Neuronal stem cell (in vitro differentiated cells): Measurements from ENCODE around the gene RAB11FIP4.

Source experiments
- DNase-seq: peaks from one replicate; pipeline ENCODE4 v3.0.0-alpha.2; 2013; ENCODE audit warnings: low spot score
- H2AFZ ChIP-seq: one replicate; pipeline ENCODE4 v1.6.1; 2013; ENCODE audit warnings: mild to moderate bottlenecking, low read length, inconsistent platforms
- H2AK5ac ChIP-seq: 2 replicates; pipeline ENCODE4 v1.6.1; 2013; ENCODE audit warnings: low read depth, mild to moderate bottlenecking, inconsistent platforms, low read length, moderate library complexity, mixed read lengths
- H2BK120ac ChIP-seq: 2 replicates; pipeline ENCODE4 v1.6.1; 2013; ENCODE audit warnings: low read depth, mild to moderate bottlenecking, inconsistent platforms, low read length, moderate library complexity, mixed read lengths
- H2BK12ac ChIP-seq: one replicate; pipeline ENCODE4 v1.6.1; 2013; ENCODE audit warnings: low read length, inconsistent platforms
- H2BK15ac ChIP-seq: 2 replicates; pipeline ENCODE4 v1.6.1; 2013; ENCODE audit warnings: mild to moderate bottlenecking, low read length, inconsistent platforms, mixed read lengths
- H2BK5ac ChIP-seq: one replicate; pipeline ENCODE4 v1.6.1; 2013; ENCODE audit warnings: inconsistent platforms, mild to moderate bottlenecking, low read length, moderate library complexity
- H3K14ac ChIP-seq: one replicate; pipeline ENCODE4 v1.6.1; 2013; ENCODE audit warnings: low read length, inconsistent platforms
- H3K18ac ChIP-seq: 2 replicates; pipeline ENCODE4 v1.6.1; 2013; ENCODE audit warnings: low read length, inconsistent platforms
- H3K23ac ChIP-seq: 2 replicates; pipeline ENCODE4 v1.6.1; 2013; ENCODE audit warnings: low read depth, mild to moderate bottlenecking, mixed read lengths, low read length, inconsistent platforms; ENCODE audit not compliant: poor library complexity
- H3K27ac ChIP-seq: replicated peaks from 3 replicates; pipeline ENCODE4 v1.5.1; 2013; ENCODE audit warnings: low read length, inconsistent platforms
- H3K27me3 ChIP-seq, 3 experiments: 2 replicates each; pipeline ENCODE4 v1.6.1; 2013; ENCODE audit warnings: low read length in 3 of 3, mild to moderate bottlenecking in 2 of 3, inconsistent platforms in 1 of 3, low read depth in 1 of 3, mixed read lengths in 1 of 3, moderate library complexity in 1 of 3; ENCODE audit not compliant: control insufficient read depth in 3 of 3, insufficient read depth in 3 of 3
- H3K36me3 ChIP-seq, 2 donors: replicated peaks in 1 of 2; 2 replicates each; pipeline ENCODE4 v1.6.1; 2013; ENCODE audit warnings: low read length in 2 of 2; ENCODE audit not compliant: control insufficient read depth in 2 of 2, insufficient read depth in 2 of 2
- H3K4ac ChIP-seq: 2 replicates; pipeline ENCODE4 v1.6.1; 2013; ENCODE audit warnings: inconsistent platforms, mild to moderate bottlenecking, low read length, moderate library complexity
- H3K4me1 ChIP-seq, 2 donors: 1 replicate in 1 of 2; 2 replicates in 1 of 2; pipeline ENCODE4 v1.6.1; 2013; ENCODE audit warnings: low read length in 2 of 2, low read depth in 1 of 2; ENCODE audit not compliant: control insufficient read depth in 2 of 2, insufficient read depth in 1 of 2
- H3K4me2 ChIP-seq: one replicate; pipeline ENCODE4 v1.6.1; 2013; ENCODE audit warnings: mild to moderate bottlenecking, low read length, inconsistent platforms; ENCODE audit not compliant: insufficient read depth, poor library complexity, severe bottlenecking
- H3K4me3 ChIP-seq, 2 donors: 2 replicates each; pipeline ENCODE4 v1.5.1; 2013; ENCODE audit warnings: low read length in 2 of 2, mild to moderate bottlenecking in 2 of 2, inconsistent platforms in 1 of 2, moderate library complexity in 1 of 2
- H3K79me1 ChIP-seq: one replicate; pipeline ENCODE4 v1.6.1; 2013; ENCODE audit warnings: low read depth, mild to moderate bottlenecking, inconsistent platforms, low read length, moderate library complexity
- H3K9ac ChIP-seq: one replicate; pipeline ENCODE4 v1.6.1; 2013; ENCODE audit warnings: mild to moderate bottlenecking, low read depth, low read length, inconsistent platforms; ENCODE audit not compliant: poor library complexity
- H3K9me3 ChIP-seq, 2 donors: replicated peaks in 1 of 2; 2 replicates each; pipeline versions ENCODE3 to v1.6.1; 2013; ENCODE audit warnings: low read length in 2 of 2, mild to moderate bottlenecking in 2 of 2, inconsistent platforms in 1 of 2, low read depth in 1 of 2, mixed read lengths in 1 of 2, moderate library complexity in 1 of 2; ENCODE audit not compliant: control insufficient read depth in 2 of 2, insufficient read depth in 1 of 2
- H4K8ac ChIP-seq: one replicate; pipeline ENCODE4 v1.6.1; 2013; ENCODE audit warnings: low read depth, mild to moderate bottlenecking, inconsistent platforms, low read length, moderate library complexity
- H4K91ac ChIP-seq: one replicate; pipeline ENCODE4 v1.6.1; 2013; ENCODE audit warnings: low read length, low read depth, mild to moderate bottlenecking, inconsistent platforms; ENCODE audit not compliant: poor library complexity
- WGBS, 2 donors: extraction: QIAGEN DNeasy Blood & Tissue Kit; methylation state at CpG; one replicate each; pipeline ENCODE4 v1.1.7; 2013; ENCODE audit warnings: missing lambda C conversion rate in 2 of 2, mixed read lengths in 1 of 2; ENCODE audit not compliant: insufficient read length in 2 of 2, insufficient replicate concordance in 1 of 2; ENCODE audit errors: extremely low coverage in 2 of 2; 5-methylcytosine and 5-hydroxymethylcytosine counted together

Gene RAB11FIP4

DNA sequence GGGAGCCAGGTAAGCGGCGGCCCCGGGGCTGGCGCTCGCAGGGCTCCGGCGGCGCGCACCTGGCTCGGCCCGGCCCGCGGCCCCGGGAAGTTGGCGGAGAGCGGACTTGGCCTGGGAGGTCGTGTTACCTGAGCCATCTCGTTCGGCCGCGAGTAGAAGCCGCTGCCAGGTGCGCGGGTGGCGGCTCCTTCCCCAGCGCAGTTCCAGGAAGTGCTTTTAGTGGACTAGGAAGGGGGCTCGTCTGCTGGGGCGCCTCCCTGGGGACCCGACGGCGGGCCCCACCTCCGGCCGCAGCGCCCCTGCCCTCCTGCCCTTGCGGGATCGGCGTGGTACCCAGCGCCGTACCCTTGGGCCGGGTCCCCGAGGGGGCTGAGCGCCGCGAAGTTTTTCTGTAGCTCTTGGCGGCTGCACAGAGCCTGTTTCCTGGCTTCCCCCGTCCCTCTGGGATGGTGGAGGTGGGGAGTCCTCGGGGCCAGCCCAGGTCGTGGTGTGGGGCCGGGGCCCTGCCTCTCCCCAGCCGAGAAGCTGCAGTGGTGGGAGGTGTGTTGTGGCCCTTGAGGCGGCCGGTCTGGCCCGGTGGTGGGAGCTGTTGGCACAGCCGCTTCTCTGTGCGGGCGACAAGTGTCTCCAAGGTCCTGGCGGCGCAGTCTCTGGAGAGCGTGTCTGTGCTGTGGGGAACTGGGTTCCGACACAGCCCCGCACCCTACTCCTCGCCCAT lies 96.9 kb downstream of the RAB11FIP4 start:
- Histone ChIP-seq H3K79me1 (no peaks in the 10 kb centered on the region), H3K4me2 (peak overlapping the region; percentile 99), H3K27me3 (peaks cover 4 to 85% (median 19%) of the 10 kb centered on the region in 3 experiments), H2BK5ac (no peak overlapping the region), H3K9ac (peak overlapping the region; percentile 82), H2BK15ac (peak overlapping the region; percentile 69), H3K9me3 (peaks cover 0 to 2% of the 10 kb centered on the region in 2 donors), H3K23ac (peak overlapping the region; percentile 77), H4K8ac (no peak overlapping the region), H2AK5ac (peak overlapping the region; percentile 30), H2AFZ (peak overlapping the region; percentile 85), H2BK12ac (peak overlapping the region; percentile 76), H3K27ac (no peak overlapping the region), H3K4me3 (peak overlapping the region; percentile 49 to 90), H3K14ac (peak overlapping the region; percentile 60), H3K4me1 (peaks cover 8 to 16% of the 10 kb centered on the region in 2 donors), H4K91ac (no peak overlapping the region), H3K36me3 (no peaks in the 10 kb centered on the region), H3K4ac (no peak overlapping the region), H3K18ac (peak overlapping the region; percentile 88), H2BK120ac (no peak overlapping the region)
- no peak for DNase-seq
- no CpG with 5 or more reads among the region's 62 CpGs for WGBS, 2 donors

DNA sequence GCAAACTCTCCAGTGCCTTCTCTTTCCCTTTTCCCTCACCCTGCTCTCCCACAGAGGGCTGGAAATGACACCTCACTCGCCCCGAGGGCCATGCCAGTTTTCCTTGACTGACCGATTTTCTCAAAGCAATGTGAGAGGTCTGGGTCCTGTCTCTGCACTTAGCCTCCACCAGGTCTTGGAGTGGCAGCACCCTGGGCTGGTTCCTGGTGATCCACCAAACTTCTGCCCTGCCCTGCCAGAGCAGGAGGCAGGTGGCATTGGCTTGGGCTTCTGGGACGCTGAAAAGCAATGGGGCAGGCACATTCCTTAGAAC lies 97.5 kb downstream of the RAB11FIP4 start:
- peak overlapping the region in 1 of 2 donors; percentile 90 for H3K4me3 ChIP-seq
- no peak overlapping the region for H4K91ac ChIP-seq
- no peak overlapping the region for H3K27ac ChIP-seq
- H2BK12ac ChIP-seq: no peak overlapping the region
- peak overlapping the region; percentile 99 for H3K4me2 ChIP-seq
- H2BK120ac ChIP-seq: no peak overlapping the region
- peak overlapping the region; percentile 82 for H3K9ac ChIP-seq
- DNase-seq: no peak
- no CpG with 5 or more reads among the region's 4 CpGs for WGBS, 2 donors
- peak overlapping the region; percentile 25 for H3K14ac ChIP-seq
- H3K4ac ChIP-seq: no peak overlapping the region
- peaks cover 0 to 2% of the 10 kb centered on the region in 2 donors for H3K9me3 ChIP-seq
- no peaks in the 10 kb centered on the region for H3K79me1 ChIP-seq
- H3K27me3 ChIP-seq: peaks cover 4 to 86% (median 19%) of the 10 kb centered on the region in 3 experiments
- H3K18ac ChIP-seq: no peak overlapping the region
- peak overlapping the region; percentile 69 for H2BK15ac ChIP-seq
- H3K4me1 ChIP-seq: peaks cover 8 to 16% of the 10 kb centered on the region in 2 donors
- no peak overlapping the region for H2BK5ac ChIP-seq
- no peak overlapping the region for H4K8ac ChIP-seq
- H3K23ac ChIP-seq: no peak overlapping the region
- no peaks in the 10 kb centered on the region for H3K36me3 ChIP-seq
- peak overlapping the region; percentile 30 for H2AK5ac ChIP-seq
- H2AFZ ChIP-seq: no peak overlapping the region

DNA sequence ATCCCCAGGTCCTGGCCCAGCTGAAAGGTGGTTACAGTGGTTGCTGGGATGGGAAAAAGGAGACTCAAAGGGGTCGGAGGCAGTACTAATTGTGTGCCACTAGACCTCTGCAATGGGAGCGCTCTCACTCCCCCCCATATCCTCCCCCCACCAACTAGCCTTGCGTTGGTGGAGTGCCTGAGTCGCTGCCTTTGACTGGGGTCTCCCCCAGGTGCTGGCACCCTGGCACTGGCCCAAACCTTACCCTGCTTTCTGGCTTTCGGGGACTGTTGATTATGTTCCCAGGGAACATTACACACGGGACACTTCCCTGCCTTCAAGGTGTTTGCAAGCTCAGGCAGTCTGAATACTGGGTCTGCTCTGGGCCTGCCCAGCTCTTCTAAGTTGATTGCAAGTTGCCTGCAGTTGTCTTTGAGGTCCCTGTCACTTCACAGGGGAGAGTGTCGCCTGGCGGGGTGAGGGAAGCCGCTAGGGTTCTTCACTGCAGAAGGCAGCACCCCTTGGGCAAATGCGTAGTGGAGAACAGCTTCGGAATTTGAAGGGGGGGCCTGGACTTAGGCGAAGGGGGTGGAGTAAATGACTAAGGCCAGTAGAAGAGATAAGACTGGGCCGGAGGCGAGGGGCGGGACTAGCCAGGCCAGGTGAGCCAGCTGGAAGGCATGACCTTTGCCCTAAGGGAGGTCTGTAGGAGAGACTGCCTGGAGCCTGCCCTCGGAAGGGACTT lies 98.0 kb downstream of the RAB11FIP4 start:
- Histone ChIP-seq H3K9me3 (peaks cover 0 to 2% of the 10 kb centered on the region in 2 donors), H2AFZ (no peak overlapping the region), H3K79me1 (no peaks in the 10 kb centered on the region), H2BK5ac (no peak overlapping the region), H3K4me2 (peak overlapping the region; percentile 32), H3K9ac (no peak overlapping the region), H3K14ac (no peak overlapping the region), H2AK5ac (peak overlapping the region; percentile 30), H3K4ac (no peak overlapping the region), H2BK12ac (no peak overlapping the region), H3K36me3 (no peaks in the 10 kb centered on the region), H4K91ac (no peak overlapping the region), H3K27ac (no peak overlapping the region), H4K8ac (no peak overlapping the region), H3K27me3 (peaks cover 4 to 89% (median 19%) of the 10 kb centered on the region in 3 experiments), H3K23ac (no peak overlapping the region), H3K4me3 (peak overlapping the region in 1 of 2 donors; percentile 90), H3K18ac (no peak overlapping the region), H3K4me1 (peaks cover 8 to 16% of the 10 kb centered on the region in 2 donors), H2BK120ac (no peak overlapping the region), H2BK15ac (peak overlapping the region; percentile 1)
- DNase-seq: no peak
- no CpG with 5 or more reads among the region's 16 CpGs for WGBS, 2 donors

DNA sequence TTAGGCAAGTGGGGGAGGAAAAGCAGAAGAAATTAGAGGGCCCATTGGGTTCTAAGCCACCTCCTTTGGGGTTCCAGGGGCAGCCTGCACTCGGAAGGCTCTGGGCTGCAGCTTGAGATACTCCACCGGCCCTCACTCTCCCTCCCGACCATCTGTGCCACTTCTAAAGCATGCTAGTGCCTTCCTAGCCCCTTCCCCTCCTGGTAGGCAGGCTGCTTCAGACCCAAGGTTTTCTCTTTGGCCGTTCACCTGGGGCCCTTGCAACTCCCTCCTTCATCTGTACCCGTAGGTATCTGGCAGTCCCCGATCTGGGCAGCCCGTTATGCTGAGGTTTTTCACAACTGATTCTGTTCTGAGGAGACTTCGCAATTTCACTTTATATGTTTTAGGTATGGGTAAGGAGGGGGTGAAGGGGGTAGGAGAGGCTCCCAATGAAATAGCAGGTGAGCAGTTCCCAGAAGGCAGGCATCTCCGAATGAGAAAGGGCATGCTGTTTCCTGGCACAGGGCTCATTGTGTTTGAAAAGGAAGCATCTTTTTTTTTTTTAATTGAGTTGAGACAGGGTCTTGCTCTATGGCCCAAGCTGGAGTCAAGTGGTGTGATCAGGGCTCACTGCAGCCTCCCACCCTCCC lies 98.7 kb downstream of the RAB11FIP4 start:
- H2AK5ac ChIP-seq: no peak overlapping the region
- H4K8ac ChIP-seq: no peak overlapping the region
- no peak overlapping the region for H2BK12ac ChIP-seq
- H3K4me3 ChIP-seq: no peak overlapping the region
- H3K27me3 ChIP-seq: peaks cover 4 to 91% (median 19%) of the 10 kb centered on the region in 3 experiments
- H3K14ac ChIP-seq: no peak overlapping the region
- H3K4me2 ChIP-seq: peak overlapping the region; percentile 32
- no peak overlapping the region for H3K27ac ChIP-seq
- no peak overlapping the region for H2BK5ac ChIP-seq
- no peak overlapping the region for H2AFZ ChIP-seq
- no CpG with 5 or more reads among the region's 9 CpGs for WGBS, 2 donors
- H3K79me1 ChIP-seq: no peaks in the 10 kb centered on the region
- no peak overlapping the region for H3K9ac ChIP-seq
- H4K91ac ChIP-seq: no peak overlapping the region
- H3K4me1 ChIP-seq: peaks cover 8 to 16% of the 10 kb centered on the region in 2 donors
- H2BK15ac ChIP-seq: peak overlapping the region; percentile 1
- no peak for DNase-seq
- no peak overlapping the region for H3K4ac ChIP-seq
- no peak overlapping the region for H3K23ac ChIP-seq
- H3K36me3 ChIP-seq: no peaks in the 10 kb centered on the region
- peaks cover 0 to 2% of the 10 kb centered on the region in 2 donors for H3K9me3 ChIP-seq
- H2BK120ac ChIP-seq: no peak overlapping the region
- H3K18ac ChIP-seq: peak overlapping the region; percentile 80
